ENCODE data around the gene HDGFL3. TPM values are rescaled to one million over a fixed set of nuclear protein-coding genes. Genes with fewer than 3 reads are reported as not detected.

HDGFL3 gene
- total and polyA plus RNA-seq, 10 of the 15 experiments (the other 5 are each of a cell fraction or from before 2014, with no cell fraction given): 5.6 to 40.6 (median 15.8) TPM

GRCh38 chr15:83115831-83116565, 91.6 kb downstream of the HDGFL3 start (continued):
- TF ChIP-seq ZBED1 (IDR thresholded peaks at IDR 0.05; ENCODE audit: borderline replicate concordance) (0 out of 2 replicates have a peak, but pooled peaks have one; percentile 48), SMARCA5 (IDR thresholded peaks at IDR 0.05) (no peak), ATF3 (IDR thresholded peaks at IDR 0.05; ENCODE audit: borderline replicate concordance, extremely low read depth, low read depth, low read length) (no peak), PBX3 (IDR thresholded peaks at IDR 0.05; ENCODE audit: insufficient replicate concordance, low read depth, low read length) (no peak), RAD51 (IDR thresholded peaks at IDR 0.05) (peak; percentile 83), JUNB (IDR thresholded peaks at IDR 0.05) (peak; percentile 89), ETV6 (conservative IDR thresholded peaks at IDR 0.05 in 1 of 2, IDR thresholded peaks at IDR 0.05 in 1 of 2; ENCODE audit: borderline replicate concordance in 1 of 2, low read depth in 1 of 2) (peak in 1 of 2 experiments; percentile 67; a peak in 1 of 4 replicates), NRF1 (conservative IDR thresholded peaks at IDR 0.05; ENCODE audit: low read depth, low read length) (no peak)

- CTCF ChIA-PET: no interaction called here
- H4K20me1 ChIP-seq (ENCODE audit: control insufficient read depth, insufficient read depth): no peaks in the 10 kb centered on the region
- SMC1A ChIA-PET (ENCODE audit: uncharacterized antibody, unreplicated experiment): interaction anchor here (1.4 kb wide), 1 partner anchor 10 kb away, joined by 3 read pairs; no protein-coding TSS in a partner anchor
- FAIRE-seq (no peak), DNase-seq (ENCODE audit: low read depth, low spot score) (no peak), ATAC-seq (no peak)
- H3K4me1 ChIP-seq (ENCODE audit: control insufficient read depth, insufficient read depth, low read length): peaks cover 13% of the 10 kb centered on the region
- 52% methylated on average over 3 of the region's 3 CpGs for WGBS (ENCODE audit: insufficient coverage, insufficient replicate concordance, low lambda C conversion rate, missing lambda C conversion rate)
- in situ Hi-C loops (cut with MboI) (no loop called here), intact Hi-C loops (cut with micrococcal nuclease; ENCODE audit: unreplicated experiment) (loop anchor here (5.0 kb wide), 1 partner anchor 82 kb away; no protein-coding TSS in a partner anchor)
- no peak overlapping the region for H3K4me3 ChIP-seq
- no peaks in the 10 kb centered on the region for H3K79me2 ChIP-seq (ENCODE audit: control insufficient read depth, insufficient read depth, low read length)
- H3K9me3 ChIP-seq (replicated peaks; ENCODE audit: control insufficient read depth, insufficient read depth, low read length): no peaks in the 10 kb centered on the region
- RAD21 ChIA-PET (ENCODE audit: unreplicated experiment): no interaction called here
- POLR2A ChIA-PET: interaction anchor here (1.0 kb wide), 1 partner anchor 48 kb away, joined by 3 read pairs; the partner anchor contains the start of gene BTBD1
- no peak overlapping the region for H2AFZ ChIP-seq (ENCODE audit: control insufficient read depth, low read depth, low read length)
- peak overlapping the region; percentile 51 for H3K4me2 ChIP-seq (ENCODE audit: control insufficient read depth, insufficient read depth)
- H3K27me3 ChIP-seq (replicated peaks in 1 of 2; ENCODE audit: control insufficient read depth in 2 of 2, insufficient read depth in 2 of 2, low read length in 1 of 2): no peaks in the 10 kb centered on the region
- peaks cover 0 to 1% of the 10 kb centered on the region in 2 experiments; a peak in 2 of 4 replicates for H3K36me3 ChIP-seq (ENCODE audit: control insufficient read depth in 2 of 2, insufficient read depth in 2 of 2, low read length in 1 of 2)
- no peak overlapping the region for H3K9ac ChIP-seq (ENCODE audit: control insufficient read depth, insufficient read depth, low read length)
- no TSS peak for BruUV-seq (replicated peaks)
- TF ChIP-seq ZZZ3 (IDR thresholded peaks at IDR 0.05; ENCODE audit: control insufficient read depth, insufficient read length, low read depth) (no peak), ASH2L (IDR thresholded peaks at IDR 0.05; ENCODE audit: borderline replicate concordance, low read depth) (no peak), HDGF (IDR thresholded peaks at IDR 0.05) (no peak), JUNB (IDR thresholded peaks at IDR 0.05) (no peak), BCLAF1 (IDR thresholded peaks at IDR 0.05) (no peak), SMAD5 (IDR thresholded peaks at IDR 0.05; ENCODE audit: low read depth) (no peak)
- H3K27ac ChIP-seq (ENCODE audit: control insufficient read depth, insufficient read depth): no peak overlapping the region; the same call in 1 of the 2 replicates
Observed at GRCh38 chr15:83115410-83115809, 92.2 kb downstream of the HDGFL3 start.
